ENCODE data around the gene PID1. TPM values are rescaled to one million over a fixed set of nuclear protein-coding genes. Genes with fewer than 3 reads are reported as not detected.

PID1 gene
- total RNA-seq, 1 donor from 2014 or later = not detected

- intact Hi-C loops (cut with micrococcal nuclease) = no loop called here
- Mint-ChIP-seq H3K27ac (no peak overlapping the region), H3K4me3 (no peak overlapping the region), H3K9me3 (peaks cover 11% of the 10 kb centered on the region), H3K27me3 (no peaks in the 10 kb centered on the region), H3K4me1 (no peaks in the 10 kb centered on the region), H3K36me3 (ENCODE audit: low read depth) (no peaks in the 10 kb centered on the region)
- POLR2A ChIA-PET = no interaction called here
- CTCF ChIA-PET = no interaction called here
- no peak for TF ChIP-seq CTCF (IDR thresholded peaks at IDR 0.05)
- no peak for DNase-seq
- ATAC-seq (ENCODE audit: low read depth) = no peak
Measured at GRCh38 chr2:229246334-229246733, 24.8 kb downstream of the PID1 start.

- DNase-seq (no peak), ATAC-seq (ENCODE audit: low read depth) (no peak)
- Mint-ChIP-seq H3K9me3 (peaks cover 22% of the 10 kb centered on the region), H3K36me3 (ENCODE audit: low read depth) (no peaks in the 10 kb centered on the region), H3K4me1 (no peaks in the 10 kb centered on the region), H3K4me3 (no peak overlapping the region), H3K27me3 (no peaks in the 10 kb centered on the region), H3K27ac (no peak overlapping the region)
- TF ChIP-seq CTCF (IDR thresholded peaks at IDR 0.05) = no peak
- POLR2A ChIA-PET = no interaction called here
- CTCF ChIA-PET = no interaction called here
- intact Hi-C loops (cut with micrococcal nuclease) = no loop called here
Measured at GRCh38 chr2:229244975-229245374, 26.1 kb downstream of the PID1 start.

DNA sequence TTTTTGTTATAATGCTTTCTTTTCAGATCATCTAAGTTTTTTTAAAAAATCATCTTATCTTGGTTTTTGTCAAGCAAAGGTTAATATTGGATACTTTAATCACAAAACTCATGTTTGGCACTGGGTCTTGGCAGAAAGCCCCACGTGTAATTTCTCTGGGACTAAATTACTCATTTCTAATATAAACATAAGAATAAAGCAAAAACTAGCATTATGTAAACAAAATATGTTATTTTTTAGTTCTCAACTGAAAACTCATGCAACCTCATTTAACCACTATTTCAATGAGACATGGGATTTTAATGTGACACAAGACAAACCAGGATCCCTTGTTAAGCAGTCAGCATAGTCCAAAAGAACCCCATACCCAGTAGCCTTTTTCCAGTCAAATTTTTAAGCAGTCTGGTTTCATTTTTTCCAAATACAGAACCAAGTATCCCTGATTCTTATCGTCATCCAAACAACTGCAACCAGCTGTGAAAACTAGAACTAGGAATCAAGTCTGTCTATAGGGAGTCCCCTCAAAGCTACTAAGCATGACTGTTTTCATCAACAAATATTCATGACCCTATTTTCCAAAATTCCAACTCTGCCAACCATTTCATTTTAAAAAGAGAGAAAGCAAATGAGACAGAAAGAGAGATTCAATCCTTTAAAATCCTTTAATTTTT, 27.1 kb downstream of the PID1 start:
- Mint-ChIP-seq H3K27me3 (no peaks in the 10 kb centered on the region), H3K27ac (no peak overlapping the region), H3K4me1 (no peaks in the 10 kb centered on the region), H3K4me3 (no peak overlapping the region), H3K36me3 (ENCODE audit: low read depth) (no peaks in the 10 kb centered on the region), H3K9me3 (peaks cover 22% of the 10 kb centered on the region)
- no peak for TF ChIP-seq CTCF (IDR thresholded peaks at IDR 0.05)
- no peak for ATAC-seq (ENCODE audit: low read depth)
- intact Hi-C loops (cut with micrococcal nuclease) = no loop called here
- CTCF ChIA-PET = no interaction called here
- no peak for DNase-seq
- POLR2A ChIA-PET = no interaction called here

DNA sequence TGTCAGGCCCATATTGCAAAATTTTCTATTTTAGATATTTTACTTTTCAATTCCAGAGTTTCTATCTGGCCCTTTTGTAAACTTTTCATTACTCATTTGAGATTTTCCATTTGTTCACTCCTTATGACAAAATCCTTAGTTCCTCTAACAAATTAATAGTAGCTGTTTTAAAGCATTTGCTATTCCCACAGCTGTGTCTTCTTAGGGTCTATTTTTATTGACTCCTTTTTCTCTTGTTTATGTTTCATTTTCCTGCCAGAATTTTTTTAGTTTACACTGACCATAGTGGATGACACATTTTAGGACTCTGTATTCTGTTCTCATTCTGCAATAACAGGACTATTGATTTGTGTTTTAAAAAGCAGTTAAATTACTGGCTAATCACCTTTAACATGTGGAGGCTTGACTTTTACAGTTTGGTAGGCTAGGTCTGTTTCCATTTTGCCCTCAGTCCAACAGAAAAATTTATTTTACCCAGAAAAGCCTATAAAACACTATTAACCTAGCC, 30.0 kb downstream of the PID1 start:
- Mint-ChIP-seq H3K27me3 (no peaks in the 10 kb centered on the region), H3K4me1 (no peaks in the 10 kb centered on the region), H3K4me3 (no peak overlapping the region), H3K36me3 (ENCODE audit: low read depth) (no peaks in the 10 kb centered on the region), H3K9me3 (peaks cover 22% of the 10 kb centered on the region), H3K27ac (no peak overlapping the region)
- DNase-seq = no peak
- CTCF ChIA-PET = no interaction called here
- POLR2A ChIA-PET = no interaction called here
- intact Hi-C loops (cut with micrococcal nuclease) = no loop called here
- ATAC-seq (ENCODE audit: low read depth) = no peak
- TF ChIP-seq CTCF (IDR thresholded peaks at IDR 0.05) = no peak

DNA sequence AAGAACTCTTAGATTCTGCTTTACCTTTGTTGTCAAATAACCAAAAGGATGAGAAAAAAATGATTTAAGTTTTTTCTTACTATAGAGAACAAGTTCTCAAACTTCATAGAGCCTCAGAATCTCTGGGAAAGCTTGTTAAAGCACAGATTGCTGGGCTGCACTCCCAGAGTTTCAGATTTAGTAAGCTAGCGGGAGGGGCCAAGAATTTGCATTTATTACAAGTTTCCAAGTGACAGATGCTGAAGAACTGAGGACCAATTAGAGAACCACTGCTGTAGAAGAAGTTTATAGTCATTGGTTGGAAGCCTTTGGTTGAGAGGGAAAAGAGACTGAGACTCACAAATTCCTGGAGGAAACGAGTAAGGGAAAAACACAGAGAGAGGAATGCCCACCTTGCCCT, 32.1 kb downstream of the PID1 start:
- ATAC-seq (ENCODE audit: low read depth) (no peak), DNase-seq (no peak)
- no peaks in the 10 kb centered on the region for H3K27me3 Mint-ChIP-seq
- ChIA-PET CTCF (no interaction called here), POLR2A (no interaction called here)
- H3K9me3 Mint-ChIP-seq = peaks cover 22% of the 10 kb centered on the region
- intact Hi-C loops (cut with micrococcal nuclease) = no loop called here
- no peak overlapping the region for H3K27ac Mint-ChIP-seq
- no peak for TF ChIP-seq CTCF (IDR thresholded peaks at IDR 0.05)
- no peak overlapping the region for H3K4me3 Mint-ChIP-seq
- no peaks in the 10 kb centered on the region for H3K4me1 Mint-ChIP-seq
- no peaks in the 10 kb centered on the region for H3K36me3 Mint-ChIP-seq (ENCODE audit: low read depth)

Measured in activated B cell treated with CpG ODN at 0.5 μM for 24 hours (primary cell).